Measurements from ENCODE around the gene CDC42BPG. TPM values are rescaled to one million over a fixed set of nuclear protein-coding genes. Genes with fewer than 3 reads are reported as not detected.
A peak's percentile ranks its signal among the peaks of the same experiment; 100 is the strongest.

CDC42BPG gene
- total and polyA plus RNA-seq, 9 of the 15 experiments (the other 6 are each of a cell fraction or from before 2014, with no cell fraction given): 0.04 to 8.8 (median 2.1) TPM

- TF ChIP-seq RBFOX2 (IDR thresholded peaks at IDR 0.05; ENCODE audit: low read depth, low read length): peak; percentile 53
These were observed 66.8 kb downstream of the CDC42BPG start (continued) for GRCh38 chr11:64777449-64778222.

GRCh38 chr11:64776875-64777274 is 67.6 kb downstream of the CDC42BPG start:
- Histone ChIP-seq H3K27me3 (ENCODE audit: control insufficient read depth in 2 of 2, insufficient read depth in 2 of 2, low read length in 2 of 2) (no peaks in the 10 kb centered on the region), H3K9me1 (ENCODE audit: control insufficient read depth, insufficient read depth, low read length) (peaks cover 9% of the 10 kb centered on the region), H4K20me1 (replicated peaks; ENCODE audit: control insufficient read depth, insufficient read depth, low read length) (peaks cover 41% of the 10 kb centered on the region), H2AFZ (ENCODE audit: low read depth, low read length) (no peak overlapping the region), H3K36me3 (ENCODE audit: control insufficient read depth, insufficient read depth, low read length) (peaks cover 56% of the 10 kb centered on the region), H3K4me3 (peak overlapping the region; percentile 67), H3K4me2 (ENCODE audit: insufficient read depth, low read length) (peak overlapping the region; percentile 96), H3K9ac (ENCODE audit: insufficient read depth in 1 of 2, low read depth in 2 of 2, low read length in 2 of 2) (peak overlapping the region; percentile 73 to 95; a peak in 3 of 4 replicates), H3K27ac (ENCODE audit: extremely low read depth, low read depth, low read length) (peak overlapping the region; percentile 51; the same call in 2 of the 3 replicates), H3K4me1 (replicated peaks in 1 of 2; ENCODE audit: control insufficient read depth in 2 of 2, insufficient read depth in 2 of 2, low read length in 2 of 2) (peaks cover 6 to 18% of the 10 kb centered on the region in 2 experiments; a peak in 3 of 5 replicates), H3K9me3 (replicated peaks; ENCODE audit: control insufficient read depth, insufficient read depth, low read depth, low read length) (no peaks in the 10 kb centered on the region), H3K79me2 (ENCODE audit: control insufficient read depth, insufficient read depth, low read length) (peaks cover 62% of the 10 kb centered on the region)
- DNase-seq (ENCODE audit: extremely low read depth in 1 of 4, low spot score in 3 of 4) (no peak), ATAC-seq (no peak), FAIRE-seq (no peak)
- TSS peak; percentile 41 for BruUV-seq (replicated peaks)
- ChIA-PET POLR2A (interaction anchor here (0.8 to 10.8 kb wide), 3 partner anchors 11 to 722 kb away, joined by 3 to 168 read pairs (median 3); partner anchors contain the start of genes MALAT1 and PYGM), CTCF (ENCODE audit: low intra/inter-chr PET ratio) (interaction anchor here (0.7 kb wide), 1 partner anchor 237 kb away, joined by 6 read pairs; the partner anchor contains the start of gene ARL2)
- in situ Hi-C loops (cut with MboI) (no loop called here), intact Hi-C loops (cut with micrococcal nuclease) (loop anchor here (5.0 kb wide), 1 partner anchor 110 kb away; no protein-coding TSS in a partner anchor)
- 19% methylated on average over 3 of the region's 3 CpGs for WGBS (ENCODE audit: insufficient coverage, low coverage, missing lambda C conversion rate)
- TF ChIP-seq PHF20 (IDR thresholded peaks at IDR 0.05; ENCODE audit: partially characterized antibody) (no peak), TBL1XR1 (IDR thresholded peaks at IDR 0.05; ENCODE audit: low read length in 2 of 2) (0 out of 4 replicates have a peak, but pooled peaks of 1 of the 2 experiments have one; percentile 15)

Data from K562 (cell line).